AG09309 (cell line): ENCODE results near the gene MSH3.

Source experiments
- DNase-seq: peaks from one replicate; pipeline ENCODE4 v3.0.0-alpha.2; 2010; ENCODE audit warnings: low read depth
- H3K4me3 ChIP-seq: 2 replicates; pipeline ENCODE4 v1.5.1; 2011; ENCODE audit warnings: mild to moderate bottlenecking, low read depth, low read length, moderate library complexity; ENCODE audit not compliant: control insufficient read depth
- TF ChIP-seq, protein P1 (sequence below): IDR thresholded peaks from 2 replicates; pipeline ENCODE4 v1.5.1; 2011; ENCODE audit warnings: mild to moderate bottlenecking, low read depth, low read length, inconsistent platforms; ENCODE audit not compliant: insufficient read depth, control insufficient read depth; ENCODE audit errors: missing control alignments

Gene MSH3

DNA sequence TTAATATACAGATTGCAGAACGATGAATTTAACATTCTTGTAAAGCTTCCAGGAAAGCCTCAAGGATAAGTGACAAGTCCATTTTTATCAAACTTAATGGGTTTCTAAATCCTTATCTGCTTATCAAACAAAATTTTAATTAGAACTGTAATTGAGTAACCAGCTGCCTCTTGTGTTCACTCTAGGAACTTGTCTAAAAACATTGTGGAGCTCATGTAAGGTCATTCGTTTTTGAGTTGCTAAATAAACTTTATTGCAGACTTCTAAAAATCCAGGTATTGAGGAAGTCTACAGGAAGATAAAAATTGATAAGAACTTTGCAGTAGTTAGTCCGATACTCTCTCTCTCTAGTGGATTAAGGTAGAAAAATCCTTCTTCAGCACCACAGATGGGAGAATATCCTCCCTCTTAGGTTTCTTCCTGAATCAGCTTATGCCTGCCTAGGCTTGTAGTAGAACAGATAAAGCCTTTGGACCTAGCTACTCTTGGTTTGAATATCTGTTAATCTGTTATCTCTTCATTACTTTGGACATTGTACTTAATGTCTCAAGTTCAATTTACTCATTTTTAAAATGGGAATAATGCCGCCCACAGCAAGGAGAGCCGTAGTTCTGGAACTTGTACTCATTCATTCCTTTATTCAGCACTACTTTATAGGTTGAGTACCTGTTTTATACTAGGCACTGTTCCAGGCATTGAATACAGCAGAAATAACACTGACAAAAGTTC is 60.3 kb downstream of the MSH3 start:
- TF ChIP-seq, protein P1, sequence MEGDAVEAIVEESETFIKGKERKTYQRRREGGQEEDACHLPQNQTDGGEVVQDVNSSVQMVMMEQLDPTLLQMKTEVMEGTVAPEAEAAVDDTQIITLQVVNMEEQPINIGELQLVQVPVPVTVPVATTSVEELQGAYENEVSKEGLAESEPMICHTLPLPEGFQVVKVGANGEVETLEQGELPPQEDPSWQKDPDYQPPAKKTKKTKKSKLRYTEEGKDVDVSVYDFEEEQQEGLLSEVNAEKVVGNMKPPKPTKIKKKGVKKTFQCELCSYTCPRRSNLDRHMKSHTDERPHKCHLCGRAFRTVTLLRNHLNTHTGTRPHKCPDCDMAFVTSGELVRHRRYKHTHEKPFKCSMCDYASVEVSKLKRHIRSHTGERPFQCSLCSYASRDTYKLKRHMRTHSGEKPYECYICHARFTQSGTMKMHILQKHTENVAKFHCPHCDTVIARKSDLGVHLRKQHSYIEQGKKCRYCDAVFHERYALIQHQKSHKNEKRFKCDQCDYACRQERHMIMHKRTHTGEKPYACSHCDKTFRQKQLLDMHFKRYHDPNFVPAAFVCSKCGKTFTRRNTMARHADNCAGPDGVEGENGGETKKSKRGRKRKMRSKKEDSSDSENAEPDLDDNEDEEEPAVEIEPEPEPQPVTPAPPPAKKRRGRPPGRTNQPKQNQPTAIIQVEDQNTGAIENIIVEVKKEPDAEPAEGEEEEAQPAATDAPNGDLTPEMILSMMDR = no peak
- no peak overlapping the region for H3K4me3 ChIP-seq
- DNase-seq = no peak

DNA sequence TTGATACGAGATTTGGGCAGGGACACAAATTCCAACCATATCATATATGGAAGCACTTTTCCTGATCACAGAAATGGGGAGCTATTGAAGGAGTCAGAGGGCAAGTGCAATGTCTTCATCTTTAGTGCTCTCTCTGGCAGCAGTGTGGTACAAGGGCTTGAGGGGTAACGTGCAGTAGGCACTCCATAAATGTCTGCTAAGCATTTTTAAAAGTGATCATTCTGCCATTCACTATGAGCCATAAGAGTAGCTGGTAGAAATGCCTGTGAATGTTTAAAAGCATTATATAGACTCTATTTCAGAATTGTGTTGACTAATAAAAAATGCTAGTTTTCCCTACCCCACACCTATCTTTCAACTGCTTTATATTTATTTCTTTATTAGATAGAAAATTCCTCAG is 61.4 kb downstream of the MSH3 start:
- no peak overlapping the region for H3K4me3 ChIP-seq
- no peak for DNase-seq
- TF ChIP-seq, protein P1 = no peak

DNA sequence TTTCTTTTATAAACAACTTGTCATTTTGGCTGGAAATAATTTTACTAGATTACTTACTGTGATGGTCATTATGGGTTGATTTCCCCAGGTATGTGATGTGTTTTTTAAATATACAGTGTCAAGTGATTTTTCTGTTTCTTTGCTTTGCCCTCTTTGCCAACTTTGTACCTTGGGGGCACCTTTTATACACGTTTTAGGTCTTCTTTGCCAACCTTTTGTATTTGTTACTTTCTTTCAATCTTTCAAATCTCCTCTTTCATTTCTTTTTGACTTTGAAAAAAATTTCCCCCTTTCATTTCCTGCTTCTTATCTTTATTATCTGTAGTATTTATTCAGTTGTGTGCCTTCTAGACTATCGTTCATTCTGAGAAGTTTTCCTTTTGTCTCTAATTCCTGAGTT is 65.7 kb downstream of the MSH3 start:
- H3K4me3 ChIP-seq = no peak overlapping the region
- TF ChIP-seq, protein P1 = no peak
- no peak for DNase-seq

DNA sequence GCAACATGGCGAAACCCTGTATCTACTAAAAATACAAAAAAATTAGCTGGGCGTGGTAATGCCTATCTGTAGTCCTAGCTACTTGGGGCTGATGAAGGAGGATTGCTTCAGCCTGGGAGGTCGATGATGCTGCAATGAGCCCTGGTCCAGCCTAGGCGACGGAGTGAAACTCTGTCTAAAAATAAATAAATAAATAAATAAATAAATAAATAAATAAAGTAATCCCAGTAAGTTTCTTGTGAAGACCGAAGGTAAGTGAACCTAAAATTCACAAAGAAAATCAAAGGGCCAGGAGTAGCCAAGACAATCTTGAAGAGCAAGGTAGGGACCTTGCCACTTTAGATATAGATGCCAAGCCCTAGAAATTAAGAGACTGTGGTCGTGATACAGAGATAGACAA is 68.5 kb downstream of the MSH3 start:
- no peak for DNase-seq
- H3K4me3 ChIP-seq = no peak overlapping the region
- TF ChIP-seq, protein P1 = no peak

DNA sequence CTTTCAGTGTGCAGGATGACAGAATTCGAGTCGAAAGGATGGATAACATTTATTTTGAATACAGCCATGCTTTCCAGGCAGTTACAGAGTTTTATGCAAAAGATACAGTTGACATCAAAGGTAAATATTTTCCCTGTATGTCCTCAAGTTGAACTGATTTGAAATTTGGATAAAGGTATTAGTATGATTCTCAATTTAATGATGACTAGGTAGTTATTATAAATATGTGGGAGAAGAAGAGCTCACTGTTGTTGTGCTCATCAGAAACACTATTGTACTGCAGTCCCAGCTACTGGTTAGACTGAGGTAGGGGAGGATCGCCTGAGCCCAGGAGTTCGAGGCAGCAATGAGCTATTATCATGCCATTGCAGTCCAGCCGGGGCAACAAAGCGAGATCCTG is 71.0 kb downstream of the MSH3 start:
- H3K4me3 ChIP-seq = no peak overlapping the region
- DNase-seq = no peak
- TF ChIP-seq, protein P1 = no peak

DNA sequence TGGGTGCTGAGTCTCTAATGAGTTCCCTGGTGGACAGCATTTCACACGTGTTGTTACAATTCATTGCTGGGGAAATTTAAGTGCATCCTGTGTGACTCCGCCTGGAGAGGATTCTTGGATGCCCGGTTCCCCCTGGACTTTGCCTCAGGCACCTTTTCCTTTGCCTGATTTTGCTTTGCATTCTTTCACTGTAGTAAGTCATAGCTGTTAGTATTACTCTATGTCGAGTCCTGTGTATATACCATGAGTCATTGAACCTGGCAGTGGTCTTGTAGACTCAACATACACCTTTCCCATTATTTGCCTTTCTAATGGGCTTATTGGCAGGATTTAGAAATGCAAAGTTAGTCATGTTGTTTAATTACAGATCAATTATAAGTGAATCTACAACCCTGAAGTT is 82.3 kb downstream of the MSH3 start:
- no peak overlapping the region for H3K4me3 ChIP-seq
- no peak for DNase-seq
- TF ChIP-seq, protein P1 = no peak
